GM19025 (cell line): ENCODE data around the gene BRAT1.

Source experiments
- ATAC-seq: cut with Tn5 transposase; IDR thresholded peaks from one replicate; pipeline ENCODE4 v1.9.1; 2021; ENCODE audit warnings: mild to moderate bottlenecking, low read depth, moderate library complexity; ENCODE audit not compliant: unreplicated experiment

The BRAT1 gene

GRCh38 chr7:2586326-2587020 is 31.1 kb upstream of the BRAT1 start:
- no peak for ATAC-seq

GRCh38 chr7:2585446-2585845 is 30.1 kb upstream of the BRAT1 start:
- ATAC-seq = no peak

GRCh38 chr7:2583798-2584580 is 28.7 kb upstream of the BRAT1 start:
- no peak for ATAC-seq

GRCh38 chr7:2582006-2582735 is 26.8 kb upstream of the BRAT1 start:
- ATAC-seq = no peak

- no peak for ATAC-seq
Measured at GRCh38 chr7:2580636-2581035, 25.3 kb upstream of the BRAT1 start.

- ATAC-seq = no peak
Measured at GRCh38 chr7:2577914-2578680, 22.8 kb upstream of the BRAT1 start.

- ATAC-seq = no peak
Measured at GRCh38 chr7:2576742-2577491, 21.6 kb upstream of the BRAT1 start.

- ATAC-seq = no peak
Measured at GRCh38 chr7:2575733-2576340, 20.5 kb upstream of the BRAT1 start.

GRCh38 chr7:2575046-2575732 is 19.9 kb upstream of the BRAT1 start:
- ATAC-seq = no peak

GRCh38 chr7:2573761-2574160 is 18.4 kb upstream of the BRAT1 start:
- no peak for ATAC-seq

- no peak for ATAC-seq
Measured at GRCh38 chr7:2572101-2572842, 16.9 kb upstream of the BRAT1 start.

- no peak for ATAC-seq
Measured at GRCh38 chr7:2571409-2571808, 16.1 kb upstream of the BRAT1 start.

GRCh38 chr7:2570021-2570420 is 14.7 kb upstream of the BRAT1 start:
- ATAC-seq = no peak

GRCh38 chr7:2569421-2569820 is 14.1 kb upstream of the BRAT1 start:
- no peak for ATAC-seq

GRCh38 chr7:2568521-2569223 is 13.3 kb upstream of the BRAT1 start:
- no peak for ATAC-seq

GRCh38 chr7:2567679-2568278 is 12.5 kb upstream of the BRAT1 start:
- no peak for ATAC-seq
